ENCODE results near the gene FASN.

Gene FASN

DNA sequence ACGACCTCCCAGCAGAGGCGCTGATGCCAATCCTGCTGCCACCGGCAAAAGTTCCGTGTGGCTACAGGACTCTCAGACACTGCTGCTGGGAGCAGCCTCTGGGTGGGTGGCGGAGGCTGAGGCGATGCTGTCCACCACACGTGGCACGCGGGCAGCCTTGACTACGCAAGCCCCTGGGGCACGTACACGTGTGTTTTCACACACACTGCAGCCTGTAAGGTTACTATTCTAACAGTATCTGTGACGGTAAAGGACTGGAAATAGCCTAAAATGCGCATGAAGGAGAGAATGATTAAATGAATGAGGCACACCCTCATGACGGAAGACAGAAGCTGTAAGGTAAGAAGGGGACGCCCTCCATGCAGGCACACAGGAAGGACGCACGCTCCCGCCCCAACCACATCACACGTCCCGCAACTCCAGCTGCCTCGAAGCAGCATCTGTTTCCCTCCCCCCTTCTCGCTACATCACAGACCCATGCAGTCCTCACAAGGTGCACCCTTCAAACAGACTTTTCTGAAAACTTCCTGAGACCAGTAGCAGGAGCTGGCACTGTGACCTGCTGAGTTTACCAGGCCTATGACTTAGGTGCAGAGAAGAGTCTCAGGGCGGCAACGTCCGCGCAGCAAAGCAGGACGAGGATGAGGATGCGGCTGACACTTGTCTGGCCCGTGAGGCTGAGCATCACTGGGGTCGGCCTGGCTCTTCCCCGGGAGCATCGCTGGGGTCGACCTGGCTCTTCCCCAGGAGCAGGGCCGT lies 28.7 kb upstream of the FASN start:
- H3K27ac Mint-ChIP-seq (ENCODE audit: low read depth), result peak overlapping the region; percentile 83
- DNase-seq (ENCODE audit: low spot score in 2 of 2), result peak; percentile 57 to 90
- peak; percentile 88 for ATAC-seq (replicated peaks; ENCODE audit: extremely low read depth, poor library complexity, severe bottlenecking)
- H3K9me3 Mint-ChIP-seq, result no peaks in the 10 kb centered on the region
- H3K4me3 Mint-ChIP-seq, result peak overlapping the region; percentile 60
- H3K4me1 Mint-ChIP-seq, result peaks cover 34% of the 10 kb centered on the region
- H3K27me3 Mint-ChIP-seq, result no peaks in the 10 kb centered on the region
- peaks cover 13% of the 10 kb centered on the region for H3K36me3 Mint-ChIP-seq (ENCODE audit: insufficient read depth)

DNA sequence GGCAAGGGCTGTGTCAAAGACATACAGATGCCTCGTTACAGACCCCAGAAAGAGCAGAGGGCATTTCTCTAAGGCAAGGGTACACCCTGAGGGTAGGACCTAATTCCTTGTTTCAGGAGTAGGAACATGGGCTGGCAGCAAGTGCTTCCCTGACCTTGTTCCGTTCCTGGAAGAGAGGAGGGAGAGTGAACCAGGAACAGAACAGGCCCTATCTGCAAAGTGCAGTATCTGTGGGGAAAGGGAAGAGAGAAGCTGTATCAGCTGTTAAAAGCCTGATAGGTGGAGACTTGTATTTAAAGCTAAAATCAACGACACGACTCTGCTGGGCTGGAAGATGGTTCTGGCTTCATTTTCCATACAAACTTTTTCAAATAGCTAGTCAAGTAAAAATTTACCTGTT lies 26.1 kb upstream of the FASN start:
- H3K4me1 Mint-ChIP-seq, result peaks cover 34% of the 10 kb centered on the region
- H3K36me3 Mint-ChIP-seq (ENCODE audit: insufficient read depth), result peaks cover 13% of the 10 kb centered on the region
- no peaks in the 10 kb centered on the region for H3K27me3 Mint-ChIP-seq
- no peak overlapping the region for H3K4me3 Mint-ChIP-seq
- peak overlapping the region; percentile 81 for H3K27ac Mint-ChIP-seq (ENCODE audit: low read depth)
- no peaks in the 10 kb centered on the region for H3K9me3 Mint-ChIP-seq
- ATAC-seq (replicated peaks; ENCODE audit: extremely low read depth, poor library complexity, severe bottlenecking) (no peak), DNase-seq (ENCODE audit: low spot score in 2 of 2) (no peak)

DNA sequence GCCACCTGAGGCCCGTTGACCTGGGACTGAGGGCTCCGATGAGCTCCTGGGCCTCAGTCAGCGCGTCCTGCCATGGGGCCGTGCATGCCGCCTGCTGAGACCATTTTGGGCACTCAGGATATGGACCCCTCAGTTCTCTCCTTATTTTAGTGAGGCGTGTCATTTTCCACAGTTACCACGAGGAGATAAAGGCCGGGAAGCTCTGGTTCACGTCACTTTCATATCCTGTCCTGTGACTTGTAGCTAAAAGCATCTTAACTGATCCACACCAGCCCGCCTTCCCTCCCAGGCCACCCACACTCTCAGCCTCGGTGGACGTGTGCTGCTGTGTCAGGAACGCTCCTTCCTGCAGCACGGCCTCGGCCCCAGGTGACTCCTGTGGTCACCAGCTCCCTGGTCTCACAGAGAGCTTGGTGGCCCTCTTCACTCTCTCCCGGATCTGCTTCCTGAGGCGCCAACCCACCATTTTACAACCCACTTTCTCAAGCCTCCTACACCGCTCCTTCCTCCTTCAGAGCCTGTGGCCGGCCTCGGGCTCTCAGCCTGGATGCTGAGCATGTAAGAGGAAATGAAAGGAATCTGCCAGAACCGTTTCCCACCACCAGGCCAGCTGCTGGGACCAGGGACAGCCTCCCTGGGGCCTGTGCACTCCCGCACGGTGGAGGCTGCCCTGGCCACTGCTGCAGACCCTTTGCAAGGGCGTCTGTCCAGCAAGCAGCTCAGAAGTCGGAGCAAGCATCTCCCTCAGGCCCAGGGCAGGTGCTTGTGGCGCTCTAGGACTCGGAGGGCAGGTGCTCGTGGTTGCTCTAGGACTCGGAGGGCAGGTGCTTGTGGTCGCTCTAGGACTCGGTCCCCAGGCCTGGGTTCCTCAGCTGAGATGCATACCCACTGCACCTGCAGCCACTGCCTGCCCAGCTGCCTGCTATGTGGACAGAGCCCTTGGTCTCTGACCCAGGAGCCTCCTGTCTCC lies 23.9 kb upstream of the FASN start:
- ATAC-seq (replicated peaks; ENCODE audit: extremely low read depth, poor library complexity, severe bottlenecking) (no peak), DNase-seq (ENCODE audit: low spot score in 2 of 2) (no peak)
- peaks cover 13% of the 10 kb centered on the region for H3K36me3 Mint-ChIP-seq (ENCODE audit: insufficient read depth)
- H3K4me3 Mint-ChIP-seq, result no peak overlapping the region
- no peaks in the 10 kb centered on the region for H3K9me3 Mint-ChIP-seq
- H3K27ac Mint-ChIP-seq (ENCODE audit: low read depth), result no peak overlapping the region
- no peaks in the 10 kb centered on the region for H3K27me3 Mint-ChIP-seq
- peaks cover 28% of the 10 kb centered on the region for H3K4me1 Mint-ChIP-seq

DNA sequence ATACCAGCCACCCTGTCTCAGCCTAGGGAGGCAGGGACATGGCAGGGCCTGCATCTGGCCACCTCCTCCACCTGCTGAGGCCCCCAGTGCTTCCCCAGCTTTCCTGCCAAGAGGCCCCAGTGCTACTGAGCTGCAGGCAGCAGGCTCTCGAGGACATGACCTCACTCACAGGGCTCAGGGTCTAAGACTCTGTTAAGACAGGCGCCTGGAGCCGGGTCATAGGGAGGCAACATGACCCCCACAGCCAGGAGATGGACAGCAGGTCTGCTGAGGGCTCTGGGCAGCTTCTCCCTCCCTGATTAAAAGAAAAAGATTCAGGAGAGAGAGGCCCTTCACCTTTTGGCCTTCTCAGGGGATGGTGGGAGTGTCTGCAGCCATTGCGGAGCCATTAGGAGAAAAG lies 23.2 kb upstream of the FASN start:
- no peaks in the 10 kb centered on the region for H3K9me3 Mint-ChIP-seq
- ATAC-seq (replicated peaks; ENCODE audit: extremely low read depth, poor library complexity, severe bottlenecking), result no peak
- H3K4me3 Mint-ChIP-seq, result no peak overlapping the region
- no peak overlapping the region for H3K27ac Mint-ChIP-seq (ENCODE audit: low read depth)
- peaks cover 21% of the 10 kb centered on the region for H3K4me1 Mint-ChIP-seq
- no peaks in the 10 kb centered on the region for H3K27me3 Mint-ChIP-seq
- no peak for DNase-seq (ENCODE audit: low spot score in 2 of 2)
- H3K36me3 Mint-ChIP-seq (ENCODE audit: insufficient read depth), result peaks cover 10% of the 10 kb centered on the region

DNA sequence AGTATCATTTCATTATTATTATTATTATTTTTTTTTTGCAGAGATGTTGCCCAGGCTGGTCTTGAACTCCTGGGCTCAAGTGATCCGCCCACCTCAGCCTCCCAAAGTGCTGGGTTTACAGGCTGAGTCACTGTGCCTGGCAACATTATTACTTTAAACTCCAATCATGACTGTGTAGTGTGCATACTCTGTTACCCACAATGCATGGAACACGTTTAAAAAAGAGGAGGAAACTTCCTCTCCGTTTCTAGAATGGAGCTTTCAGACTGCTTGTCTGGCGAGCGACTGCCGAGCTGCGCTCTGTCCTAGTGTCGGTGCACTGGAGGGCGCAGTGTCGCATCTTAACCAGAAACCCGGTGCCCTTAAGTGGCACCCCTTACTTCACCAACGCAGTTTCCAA lies 22.1 kb upstream of the FASN start:
- ATAC-seq (replicated peaks; ENCODE audit: extremely low read depth, poor library complexity, severe bottlenecking) (no peak), DNase-seq (ENCODE audit: low spot score in 2 of 2) (no peak)
- Mint-ChIP-seq H3K9me3 (no peaks in the 10 kb centered on the region), H3K27ac (ENCODE audit: low read depth) (no peak overlapping the region), H3K36me3 (ENCODE audit: insufficient read depth) (peaks cover 7% of the 10 kb centered on the region), H3K27me3 (no peaks in the 10 kb centered on the region), H3K4me1 (peaks cover 12% of the 10 kb centered on the region), H3K4me3 (no peak overlapping the region)

DNA sequence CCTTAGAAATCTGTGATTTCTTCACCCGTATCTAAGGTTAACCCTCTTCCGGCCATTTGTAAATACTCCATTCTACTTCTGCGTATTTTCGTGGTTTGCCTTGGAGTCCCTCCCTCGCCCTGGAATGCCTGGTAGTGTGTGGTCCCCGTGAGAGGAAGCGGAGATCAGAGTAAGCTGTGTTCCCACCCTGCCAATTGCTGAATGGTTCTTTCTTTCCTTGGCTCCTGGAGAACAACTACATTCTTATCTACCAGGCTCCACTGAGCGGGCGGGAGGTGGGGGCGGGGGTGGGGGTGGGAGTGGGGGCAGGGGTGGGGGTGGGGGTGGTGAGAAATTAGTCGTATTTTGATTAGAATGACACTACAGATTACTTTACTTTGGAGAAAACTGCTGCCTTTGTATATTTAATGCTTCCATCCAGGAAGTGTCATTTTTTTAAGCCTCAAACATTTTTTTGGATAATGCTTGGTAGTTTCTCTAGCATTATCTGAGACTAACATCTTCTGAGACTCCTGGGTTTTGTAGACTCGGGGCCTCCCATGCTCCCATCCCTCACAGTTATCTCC lies 20.9 kb upstream of the FASN start:
- Mint-ChIP-seq H3K9me3 (no peaks in the 10 kb centered on the region), H3K4me3 (no peak overlapping the region), H3K4me1 (peaks cover 1% of the 10 kb centered on the region), H3K36me3 (ENCODE audit: insufficient read depth) (no peaks in the 10 kb centered on the region), H3K27ac (ENCODE audit: low read depth) (no peak overlapping the region), H3K27me3 (no peaks in the 10 kb centered on the region)
- DNase-seq (ENCODE audit: low spot score in 2 of 2) (no peak), ATAC-seq (replicated peaks; ENCODE audit: extremely low read depth, poor library complexity, severe bottlenecking) (no peak)

DNA sequence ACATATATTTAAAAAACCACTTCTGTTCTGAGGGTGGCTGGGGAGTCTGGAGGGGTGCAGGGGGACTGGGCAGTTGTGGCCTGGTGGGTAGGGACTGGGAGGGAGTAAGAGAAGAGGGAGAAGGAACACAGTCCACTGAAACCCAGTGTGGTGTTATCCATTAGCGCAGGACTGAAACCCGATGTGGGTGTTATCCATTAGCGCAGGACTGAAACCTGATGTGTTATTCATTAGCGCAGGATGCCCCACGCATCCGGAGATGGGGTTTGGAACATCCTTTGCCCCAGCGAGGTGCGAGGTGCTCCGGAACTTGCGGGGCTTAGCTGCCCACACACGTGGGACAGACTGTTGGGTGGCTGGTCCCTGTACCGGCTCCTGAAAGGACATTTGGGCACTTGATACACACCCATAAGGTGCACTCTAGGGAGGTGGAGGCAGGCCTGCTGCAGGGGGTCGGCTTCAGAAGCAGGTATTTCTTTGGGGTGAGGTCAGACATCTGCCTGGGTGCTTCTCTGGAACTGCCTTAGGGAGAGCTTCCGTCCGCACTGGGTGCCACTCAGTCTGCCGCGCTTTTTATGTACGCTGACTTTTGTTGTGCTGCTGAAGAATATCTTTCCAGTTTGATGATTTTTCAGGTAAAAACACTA lies 20.3 kb upstream of the FASN start:
- Mint-ChIP-seq H3K4me1 (no peaks in the 10 kb centered on the region), H3K4me3 (no peak overlapping the region), H3K9me3 (no peaks in the 10 kb centered on the region), H3K27me3 (no peaks in the 10 kb centered on the region), H3K36me3 (ENCODE audit: insufficient read depth) (no peaks in the 10 kb centered on the region), H3K27ac (ENCODE audit: low read depth) (no peak overlapping the region)
- ATAC-seq (replicated peaks; ENCODE audit: extremely low read depth, poor library complexity, severe bottlenecking) (no peak), DNase-seq (ENCODE audit: low spot score in 2 of 2) (no peak)

DNA sequence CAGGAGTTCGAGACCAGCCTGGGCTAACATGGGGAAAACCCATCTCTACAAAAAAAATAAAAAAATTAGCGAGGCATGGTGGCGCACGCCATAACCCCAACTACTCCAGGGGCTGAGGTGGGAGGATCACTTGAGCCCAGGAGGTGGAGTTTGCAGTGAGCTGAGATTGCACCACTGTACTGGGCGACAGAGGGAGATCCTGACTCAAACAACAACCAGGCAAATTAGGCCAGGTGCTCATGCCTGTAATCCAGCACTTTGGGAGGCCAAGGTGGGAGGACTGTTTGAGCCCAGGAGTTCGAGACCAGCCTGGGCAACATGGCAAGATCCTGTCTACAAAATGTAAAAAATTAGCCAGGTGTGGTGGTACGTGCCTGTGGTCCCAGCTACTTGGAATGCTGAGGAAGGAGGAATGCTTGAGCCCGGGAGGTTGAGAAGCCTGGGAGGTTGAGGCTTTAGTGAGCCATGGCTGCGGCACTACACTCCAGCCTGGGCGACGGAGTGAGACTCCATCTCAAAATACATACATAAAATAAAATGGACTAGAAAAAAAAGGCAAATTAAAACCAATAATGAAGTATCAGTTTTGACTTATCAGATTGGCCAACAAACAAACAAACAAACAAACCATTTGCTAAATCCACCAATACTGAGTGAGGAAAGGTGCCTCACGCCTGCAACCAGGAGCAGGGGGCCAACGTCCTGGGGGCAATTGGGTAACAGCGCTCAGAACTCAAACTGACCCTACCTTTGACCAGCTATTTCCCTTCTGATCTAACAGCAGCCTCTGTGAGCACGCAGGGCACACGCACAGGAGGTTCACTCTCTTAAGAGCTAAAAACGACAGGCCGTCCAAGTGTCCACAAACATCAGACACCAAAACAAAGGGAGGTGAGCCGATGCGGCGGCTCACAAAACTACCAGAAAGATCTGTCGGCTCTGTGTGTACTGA lies 19.4 kb upstream of the FASN start:
- no peak overlapping the region for H3K4me3 Mint-ChIP-seq
- no peak for ATAC-seq (replicated peaks; ENCODE audit: extremely low read depth, poor library complexity, severe bottlenecking)
- H3K9me3 Mint-ChIP-seq, result no peaks in the 10 kb centered on the region
- no peak overlapping the region for H3K27ac Mint-ChIP-seq (ENCODE audit: low read depth)
- no peak for DNase-seq (ENCODE audit: low spot score in 2 of 2)
- H3K36me3 Mint-ChIP-seq (ENCODE audit: insufficient read depth), result no peaks in the 10 kb centered on the region
- H3K27me3 Mint-ChIP-seq, result no peaks in the 10 kb centered on the region
- H3K4me1 Mint-ChIP-seq, result no peaks in the 10 kb centered on the region

DNA sequence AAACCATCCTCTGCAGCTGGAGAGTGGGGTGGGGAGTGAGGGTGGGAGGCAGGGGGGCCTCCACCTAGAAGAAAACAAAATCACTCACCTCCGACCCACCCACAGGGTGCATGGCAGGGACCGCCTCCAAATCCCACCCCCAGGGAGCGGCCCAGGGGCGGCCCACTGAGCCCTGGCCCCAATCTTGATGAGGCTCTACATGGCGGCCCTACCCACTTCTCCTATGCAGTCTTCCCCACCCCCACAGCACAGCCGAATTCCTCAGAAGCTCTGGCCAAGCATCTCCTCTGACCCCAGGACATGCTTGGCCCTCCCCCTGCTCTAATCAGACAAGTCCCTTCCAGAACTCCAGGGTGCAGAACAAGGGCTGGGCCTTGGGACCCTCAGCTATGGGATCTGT lies 18.2 kb upstream of the FASN start:
- Mint-ChIP-seq H3K4me3 (no peak overlapping the region), H3K27ac (ENCODE audit: low read depth) (no peak overlapping the region)
- no peak for ATAC-seq (replicated peaks; ENCODE audit: extremely low read depth, poor library complexity, severe bottlenecking)

DNA sequence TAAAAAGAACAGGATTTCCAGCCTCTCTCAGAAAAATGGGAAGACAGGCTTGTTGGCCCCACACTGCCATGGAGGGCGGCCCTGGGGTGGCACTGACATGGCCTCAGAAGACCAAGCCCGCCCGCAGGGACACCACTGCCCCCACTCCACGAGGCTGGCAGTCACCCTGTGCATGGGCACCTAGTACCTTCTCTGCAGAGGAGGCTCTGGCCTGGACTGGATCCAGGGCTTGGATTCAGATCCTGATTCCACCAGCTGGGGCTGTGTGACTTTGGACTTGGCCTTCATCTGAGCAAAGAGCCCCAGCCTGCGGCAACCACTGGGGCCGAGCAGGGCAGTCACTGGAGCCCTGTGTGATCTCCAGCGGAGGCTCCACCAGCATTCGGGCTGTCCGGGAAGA lies 16.8 kb upstream of the FASN start:
- Mint-ChIP-seq H3K4me3 (no peak overlapping the region), H3K27ac (ENCODE audit: low read depth) (no peak overlapping the region), H3K4me1 (no peaks in the 10 kb centered on the region), H3K36me3 (ENCODE audit: insufficient read depth) (no peaks in the 10 kb centered on the region), H3K27me3 (no peaks in the 10 kb centered on the region), H3K9me3 (no peaks in the 10 kb centered on the region)
- no peak for ATAC-seq (replicated peaks; ENCODE audit: extremely low read depth, poor library complexity, severe bottlenecking)
- DNase-seq (ENCODE audit: low spot score in 2 of 2), result no peak

More for the DNA sequence above, 18.2 kb upstream of the FASN start:
- DNase-seq (ENCODE audit: low spot score in 2 of 2), result no peak
- Mint-ChIP-seq H3K4me1 (no peaks in the 10 kb centered on the region), H3K36me3 (ENCODE audit: insufficient read depth) (no peaks in the 10 kb centered on the region), H3K27me3 (no peaks in the 10 kb centered on the region), H3K9me3 (no peaks in the 10 kb centered on the region)

DNA sequence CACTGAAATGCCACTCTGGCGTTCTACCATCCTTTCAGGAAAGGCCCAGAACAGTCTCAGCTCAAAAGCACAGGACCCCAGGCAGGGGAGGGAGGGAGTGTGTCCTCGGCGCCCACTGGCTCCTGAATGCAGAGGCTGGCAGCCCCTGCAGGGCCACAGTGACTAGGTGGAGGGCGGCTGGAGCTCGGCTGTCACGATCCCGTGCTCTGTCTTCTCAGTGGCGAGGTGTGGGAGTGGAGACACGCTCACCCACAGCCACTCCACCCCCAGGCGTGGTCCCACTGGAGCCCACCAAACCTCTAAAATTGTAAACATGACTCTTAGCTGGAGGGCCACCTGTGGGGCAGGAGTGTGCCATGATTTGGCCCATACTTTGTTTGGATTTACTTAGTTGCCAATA lies 16.4 kb upstream of the FASN start:
- no peak overlapping the region for H3K27ac Mint-ChIP-seq (ENCODE audit: low read depth)
- no peak for ATAC-seq (replicated peaks; ENCODE audit: extremely low read depth, poor library complexity, severe bottlenecking)
- DNase-seq (ENCODE audit: low spot score in 2 of 2), result no peak
- no peaks in the 10 kb centered on the region for H3K36me3 Mint-ChIP-seq (ENCODE audit: insufficient read depth)
- no peak overlapping the region for H3K4me3 Mint-ChIP-seq
- no peaks in the 10 kb centered on the region for H3K27me3 Mint-ChIP-seq
- no peaks in the 10 kb centered on the region for H3K4me1 Mint-ChIP-seq
- H3K9me3 Mint-ChIP-seq, result no peaks in the 10 kb centered on the region

Measured in central memory CD8-positive, alpha-beta T cell (primary cell).